ENCODE results near the gene CDH12. TPM values are rescaled to one million over a fixed set of nuclear protein-coding genes. Genes with fewer than 3 reads are reported as not detected.

Gene CDH12
- total and polyA plus RNA-seq, 9 donors = 0.71 to 4.3 (median 1.1) TPM

DNA sequence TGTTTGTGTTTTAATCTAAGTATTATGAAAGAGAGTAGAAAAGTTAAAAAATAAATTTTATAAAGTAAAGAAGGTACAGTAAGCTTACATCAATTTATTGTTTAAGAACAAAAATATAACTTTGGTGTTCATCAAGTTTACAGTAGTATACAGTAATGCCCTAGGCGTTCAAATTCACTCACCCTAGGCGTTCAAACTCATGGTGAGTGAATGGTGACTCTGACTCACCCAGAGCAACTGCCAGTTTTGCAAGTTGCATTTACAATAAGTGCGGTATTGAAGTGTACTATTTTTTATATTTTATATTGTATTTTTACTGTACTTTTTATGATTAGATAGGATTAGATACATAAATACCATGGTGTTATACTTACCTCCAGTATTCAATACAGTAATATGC, 421.3 kb downstream of the CDH12 start:
- Histone ChIP-seq H3K4me3 (ENCODE audit: low read length) (no peak overlapping the region), H3K9me3 (replicated peaks; ENCODE audit: control insufficient read depth, low read depth, low read length) (no peaks in the 10 kb centered on the region), H3K27ac (ENCODE audit: low read length) (no peak overlapping the region), H3K36me3 (ENCODE audit: control insufficient read depth, insufficient read depth, low read length) (no peaks in the 10 kb centered on the region), H3K27me3 (ENCODE audit: control insufficient read depth, insufficient read depth, low read length) (no peaks in the 10 kb centered on the region), H3K4me1 (ENCODE audit: control insufficient read depth, insufficient read depth, low read length) (no peaks in the 10 kb centered on the region)
- WGBS (ENCODE audit: insufficient coverage) = no CpG with 5 or more reads among the region's 3 CpGs
- DNase-seq = no peak

DNA sequence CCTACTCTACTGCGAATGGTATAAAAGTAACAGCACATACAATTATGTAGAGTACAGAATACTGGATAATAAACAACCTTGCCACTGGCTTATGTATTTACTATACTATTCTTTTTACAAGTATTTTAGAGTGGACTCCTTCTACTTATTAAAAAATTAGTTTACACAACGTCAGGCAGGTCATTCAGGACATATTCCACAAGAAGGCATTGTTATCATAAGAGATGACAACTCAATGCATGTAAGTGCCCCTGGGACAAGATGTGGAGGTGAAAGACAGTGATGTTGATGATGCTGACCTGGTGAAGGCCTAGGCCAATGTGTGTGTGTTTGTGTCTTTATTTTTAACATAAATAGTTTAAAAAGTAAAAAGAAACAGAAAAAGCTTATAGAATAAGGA, 421.7 kb downstream of the CDH12 start:
- WGBS (ENCODE audit: insufficient coverage) = no CpG with 5 or more reads among the region's 2 CpGs
- Histone ChIP-seq H3K9me3 (replicated peaks; ENCODE audit: control insufficient read depth, low read depth, low read length) (no peaks in the 10 kb centered on the region), H3K4me3 (ENCODE audit: low read length) (no peak overlapping the region), H3K4me1 (ENCODE audit: control insufficient read depth, insufficient read depth, low read length) (no peaks in the 10 kb centered on the region), H3K27ac (ENCODE audit: low read length) (no peak overlapping the region), H3K27me3 (ENCODE audit: control insufficient read depth, insufficient read depth, low read length) (no peaks in the 10 kb centered on the region), H3K36me3 (ENCODE audit: control insufficient read depth, insufficient read depth, low read length) (no peaks in the 10 kb centered on the region)
- DNase-seq = no peak

DNA sequence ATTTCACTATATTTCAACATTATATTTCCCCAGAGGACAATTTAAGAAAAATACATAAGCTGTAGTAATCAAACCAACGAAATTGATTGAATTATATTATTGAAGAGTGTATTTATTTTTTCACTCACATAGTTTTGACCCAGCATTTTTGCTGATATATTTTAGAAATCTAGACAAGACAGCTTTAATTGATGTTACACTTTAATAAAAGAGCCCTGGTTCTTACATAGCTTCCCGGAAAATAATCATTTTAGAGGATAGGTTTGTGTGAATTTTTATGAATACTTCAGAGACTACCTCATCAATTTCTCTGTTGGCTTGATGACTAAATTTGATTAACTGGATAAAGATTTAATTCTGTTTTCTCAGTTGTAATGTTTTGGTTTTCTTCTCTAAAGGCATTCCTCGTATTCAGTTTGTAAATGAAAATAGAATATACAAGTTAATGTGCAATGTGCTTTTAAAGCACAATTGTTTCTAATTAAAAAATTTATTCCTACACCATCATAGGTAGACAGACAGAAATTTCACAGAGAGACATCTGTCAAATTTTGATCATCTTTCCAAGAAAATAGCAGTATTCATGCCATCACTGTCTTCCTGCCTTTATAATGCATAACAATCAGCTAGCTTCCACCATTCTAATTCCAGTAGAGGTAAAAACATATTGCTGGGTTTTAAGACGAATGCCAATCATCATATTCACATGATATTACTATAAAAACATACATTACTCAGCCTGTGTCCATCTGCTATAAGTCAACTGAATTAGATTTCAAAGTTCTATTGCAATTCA, 441.4 kb downstream of the CDH12 start:
- Histone ChIP-seq H3K36me3 (ENCODE audit: control insufficient read depth, insufficient read depth, low read length) (no peaks in the 10 kb centered on the region), H3K27me3 (ENCODE audit: control insufficient read depth, insufficient read depth, low read length) (no peaks in the 10 kb centered on the region), H3K27ac (ENCODE audit: low read length) (no peak overlapping the region), H3K4me3 (ENCODE audit: low read length) (no peak overlapping the region), H3K4me1 (ENCODE audit: control insufficient read depth, insufficient read depth, low read length) (no peaks in the 10 kb centered on the region), H3K9me3 (replicated peaks; ENCODE audit: control insufficient read depth, low read depth, low read length) (no peaks in the 10 kb centered on the region)
- no peak for DNase-seq
- WGBS (ENCODE audit: insufficient coverage) = no CpG with 5 or more reads among the region's 4 CpGs

DNA sequence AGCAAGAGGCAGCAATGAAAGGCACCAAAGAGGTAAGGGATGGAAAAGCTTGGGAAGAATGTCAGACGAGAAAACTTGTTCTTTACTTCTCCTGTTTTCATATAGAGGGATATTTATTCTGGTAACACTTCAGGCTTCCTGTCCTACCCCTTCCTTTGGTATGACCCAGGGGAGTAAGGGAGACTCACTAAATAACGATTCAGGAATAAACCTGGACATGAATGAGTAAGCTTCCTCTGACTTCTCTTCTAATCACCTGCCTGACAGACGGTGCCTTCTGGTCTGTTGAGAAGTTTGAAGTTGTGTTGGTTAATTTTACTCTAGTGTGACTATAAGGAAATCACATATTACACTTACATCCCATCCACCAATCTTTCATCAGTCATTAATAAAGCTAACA, 461.2 kb downstream of the CDH12 start:
- DNase-seq = no peak
- WGBS (ENCODE audit: insufficient coverage) = no CpG with 5 or more reads among the region's 3 CpGs
- H3K9me3 ChIP-seq (replicated peaks; ENCODE audit: control insufficient read depth, low read depth, low read length) = no peaks in the 10 kb centered on the region
- H3K4me3 ChIP-seq (ENCODE audit: low read length) = no peak overlapping the region
- no peaks in the 10 kb centered on the region for H3K4me1 ChIP-seq (ENCODE audit: control insufficient read depth, insufficient read depth, low read length)
- no peaks in the 10 kb centered on the region for H3K36me3 ChIP-seq (ENCODE audit: control insufficient read depth, insufficient read depth, low read length)
- no peak overlapping the region for H3K27ac ChIP-seq (ENCODE audit: low read length)
- H3K27me3 ChIP-seq (ENCODE audit: control insufficient read depth, insufficient read depth, low read length) = no peaks in the 10 kb centered on the region

DNA sequence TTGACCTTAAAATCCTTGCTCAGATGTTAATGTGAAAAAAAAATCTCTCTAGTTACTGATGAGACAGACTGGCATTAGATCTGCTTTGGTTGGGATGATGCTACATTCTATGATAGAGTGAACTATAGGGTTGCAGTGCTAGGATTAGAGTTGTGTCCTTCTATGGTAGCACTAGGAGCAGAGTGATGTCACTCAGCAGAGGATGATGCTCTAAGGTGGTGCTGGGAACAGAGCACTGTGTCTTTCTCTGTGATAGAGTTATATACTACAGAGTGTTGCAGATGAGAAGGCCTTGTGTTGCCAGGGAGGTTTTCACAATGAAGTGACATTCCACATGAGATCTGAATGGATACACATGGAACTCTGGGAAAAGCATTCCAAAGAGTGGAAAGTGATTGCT, 462.3 kb downstream of the CDH12 start:
- no peaks in the 10 kb centered on the region for H3K9me3 ChIP-seq (replicated peaks; ENCODE audit: control insufficient read depth, low read depth, low read length)
- no peaks in the 10 kb centered on the region for H3K4me1 ChIP-seq (ENCODE audit: control insufficient read depth, insufficient read depth, low read length)
- H3K36me3 ChIP-seq (ENCODE audit: control insufficient read depth, insufficient read depth, low read length) = no peaks in the 10 kb centered on the region
- no peak for DNase-seq
- no peak overlapping the region for H3K4me3 ChIP-seq (ENCODE audit: low read length)
- no peak overlapping the region for H3K27ac ChIP-seq (ENCODE audit: low read length)
- H3K27me3 ChIP-seq (ENCODE audit: control insufficient read depth, insufficient read depth, low read length) = no peaks in the 10 kb centered on the region

DNA sequence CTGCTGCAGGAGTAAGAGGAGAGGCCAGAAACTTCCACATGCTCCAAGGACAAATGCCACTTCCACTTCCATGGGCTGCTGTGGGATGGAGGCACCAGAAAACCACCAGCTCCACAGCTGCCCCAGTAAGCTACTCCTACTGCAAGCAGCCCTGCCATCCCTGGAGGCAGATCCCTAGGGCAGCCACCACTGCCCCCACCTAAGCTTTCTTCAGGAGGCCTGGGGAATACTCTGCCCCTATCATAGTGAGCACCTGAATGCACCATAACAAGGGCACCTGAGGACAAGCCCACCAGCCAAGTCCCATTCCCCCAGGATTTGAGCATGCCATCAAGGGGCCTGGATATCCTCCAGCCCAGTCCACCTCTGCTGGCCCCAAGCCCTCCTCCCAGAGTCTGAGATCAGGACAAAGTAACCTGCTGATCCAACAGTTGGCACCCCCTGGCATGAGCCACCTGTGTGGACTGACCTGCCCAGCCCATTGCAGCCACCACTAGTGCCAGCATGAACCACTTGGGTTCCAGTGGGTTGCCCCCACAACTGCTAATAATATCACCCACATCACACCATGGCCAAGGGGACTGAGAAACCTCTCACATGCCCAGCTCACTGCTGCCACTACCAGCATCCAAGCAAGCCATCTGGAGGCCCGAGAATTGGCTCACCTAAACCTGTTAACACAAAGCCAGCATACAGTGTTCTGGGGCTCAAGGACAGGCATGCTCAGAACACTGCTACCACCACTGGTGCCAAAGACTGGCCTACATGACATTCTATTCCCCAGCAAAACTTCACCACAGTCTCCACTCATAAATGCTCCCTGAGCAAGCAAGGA, 480.1 kb downstream of the CDH12 start:
- no peak for DNase-seq
- WGBS (ENCODE audit: insufficient coverage) = 100% methylated on average over 1 of the region's 1 CpG
- Histone ChIP-seq H3K4me1 (ENCODE audit: control insufficient read depth, insufficient read depth, low read length) (no peaks in the 10 kb centered on the region), H3K27ac (ENCODE audit: low read length) (no peak overlapping the region), H3K4me3 (ENCODE audit: low read length) (no peak overlapping the region), H3K9me3 (replicated peaks; ENCODE audit: control insufficient read depth, low read depth, low read length) (peaks cover 2% of the 10 kb centered on the region), H3K36me3 (ENCODE audit: control insufficient read depth, insufficient read depth, low read length) (no peaks in the 10 kb centered on the region), H3K27me3 (ENCODE audit: control insufficient read depth, insufficient read depth, low read length) (no peaks in the 10 kb centered on the region)

DNA sequence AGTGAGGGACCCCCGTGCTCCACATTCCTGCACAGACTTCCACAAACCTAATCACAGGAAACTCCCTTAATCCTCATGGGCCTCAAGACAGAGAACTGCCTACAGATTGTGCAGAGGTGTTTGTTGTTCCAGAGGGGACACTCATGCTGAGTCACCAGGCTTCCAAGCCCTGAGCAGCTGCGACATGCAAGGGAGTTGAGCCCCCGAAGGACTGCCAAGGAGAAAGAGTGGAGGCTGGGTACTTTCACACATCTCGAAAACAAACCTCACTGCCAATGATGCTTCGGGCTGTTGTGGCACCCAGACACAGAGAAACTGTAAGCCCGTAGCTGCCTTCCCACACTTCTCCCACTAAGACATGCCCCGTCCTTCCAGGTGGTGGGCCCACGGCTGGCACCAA, 480.8 kb downstream of the CDH12 start:
- DNase-seq = no peak
- Histone ChIP-seq H3K27me3 (ENCODE audit: control insufficient read depth, insufficient read depth, low read length) (no peaks in the 10 kb centered on the region), H3K4me1 (ENCODE audit: control insufficient read depth, insufficient read depth, low read length) (no peaks in the 10 kb centered on the region), H3K36me3 (ENCODE audit: control insufficient read depth, insufficient read depth, low read length) (no peaks in the 10 kb centered on the region), H3K4me3 (ENCODE audit: low read length) (no peak overlapping the region), H3K27ac (ENCODE audit: low read length) (no peak overlapping the region), H3K9me3 (replicated peaks; ENCODE audit: control insufficient read depth, low read depth, low read length) (peaks cover 2% of the 10 kb centered on the region)
- 40% methylated on average over 1 of the region's 8 CpGs for WGBS (ENCODE audit: insufficient coverage)

DNA sequence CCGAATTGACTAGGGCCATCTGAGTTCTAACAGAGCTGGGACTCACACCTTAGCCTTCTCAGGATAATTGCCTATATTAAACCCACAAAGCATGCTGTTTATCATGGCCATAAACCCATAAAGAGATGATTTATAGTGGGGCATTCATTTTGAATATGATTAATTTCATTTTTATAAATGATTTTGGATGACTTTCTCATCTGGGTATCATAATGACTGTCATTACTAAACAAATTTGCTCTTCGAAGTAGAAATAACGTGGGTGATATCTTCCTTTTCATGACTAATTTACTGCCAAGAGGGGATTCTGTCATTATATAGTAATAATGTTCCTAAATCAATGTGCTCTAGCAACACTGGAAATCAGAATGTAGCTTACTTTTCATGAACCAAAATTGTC, 498.2 kb downstream of the CDH12 start:
- Histone ChIP-seq H3K27ac (ENCODE audit: low read length) (no peak overlapping the region), H3K36me3 (ENCODE audit: control insufficient read depth, insufficient read depth, low read length) (no peaks in the 10 kb centered on the region), H3K4me3 (ENCODE audit: low read length) (no peak overlapping the region), H3K27me3 (ENCODE audit: control insufficient read depth, insufficient read depth, low read length) (no peaks in the 10 kb centered on the region), H3K9me3 (replicated peaks; ENCODE audit: control insufficient read depth, low read depth, low read length) (no peaks in the 10 kb centered on the region), H3K4me1 (ENCODE audit: control insufficient read depth, insufficient read depth, low read length) (no peaks in the 10 kb centered on the region)
- no peak for DNase-seq
- WGBS (ENCODE audit: insufficient coverage) = no CpG with 5 or more reads among the region's 3 CpGs

DNA sequence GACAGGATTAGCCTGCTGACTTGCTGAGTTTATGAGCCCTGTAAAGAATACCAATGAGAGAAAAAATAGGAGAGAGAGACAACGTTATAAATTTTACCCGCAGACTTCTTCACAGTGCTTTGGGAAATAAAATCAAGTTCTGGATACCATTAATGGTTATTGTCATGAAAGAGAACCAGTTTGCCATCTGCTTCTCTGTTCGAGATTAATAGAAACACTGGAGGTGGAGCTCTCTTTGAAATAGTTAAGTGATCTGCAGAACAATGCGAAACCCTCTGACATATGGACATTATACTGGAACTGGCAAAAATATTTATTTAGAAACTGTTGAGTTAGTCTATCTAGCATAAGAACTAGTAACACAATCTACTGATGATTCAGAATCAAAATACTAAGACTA, 500.7 kb downstream of the CDH12 start:
- no peaks in the 10 kb centered on the region for H3K9me3 ChIP-seq (replicated peaks; ENCODE audit: control insufficient read depth, low read depth, low read length)
- no peaks in the 10 kb centered on the region for H3K4me1 ChIP-seq (ENCODE audit: control insufficient read depth, insufficient read depth, low read length)
- DNase-seq = no peak
- 60% methylated on average over 1 of the region's 4 CpGs for WGBS (ENCODE audit: insufficient coverage)
- H3K36me3 ChIP-seq (ENCODE audit: control insufficient read depth, insufficient read depth, low read length) = no peaks in the 10 kb centered on the region
- H3K27me3 ChIP-seq (ENCODE audit: control insufficient read depth, insufficient read depth, low read length) = no peaks in the 10 kb centered on the region
- no peak overlapping the region for H3K27ac ChIP-seq (ENCODE audit: low read length)
- H3K4me3 ChIP-seq (ENCODE audit: low read length) = no peak overlapping the region

DNA sequence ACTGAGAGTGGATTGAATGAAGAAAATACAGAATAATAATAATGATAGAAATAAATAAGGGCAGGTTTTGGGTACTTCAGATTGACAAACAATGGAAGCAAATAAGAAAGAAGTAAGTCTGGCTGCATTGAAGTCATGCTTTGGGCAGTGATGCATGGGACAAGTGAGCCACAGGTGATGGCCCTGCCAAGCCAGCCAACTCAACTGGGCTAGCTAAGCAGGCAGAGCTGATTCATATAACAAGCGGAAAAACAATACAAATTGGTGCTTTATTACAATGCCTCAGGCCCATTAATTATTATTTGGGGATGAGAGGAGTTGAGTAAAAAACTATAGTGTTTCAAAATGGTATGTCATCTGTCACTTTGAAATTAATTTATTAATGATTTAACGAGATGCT, 502.0 kb downstream of the CDH12 start:
- Histone ChIP-seq H3K4me1 (ENCODE audit: control insufficient read depth, insufficient read depth, low read length) (no peaks in the 10 kb centered on the region), H3K27me3 (ENCODE audit: control insufficient read depth, insufficient read depth, low read length) (no peaks in the 10 kb centered on the region), H3K9me3 (replicated peaks; ENCODE audit: control insufficient read depth, low read depth, low read length) (no peaks in the 10 kb centered on the region), H3K27ac (ENCODE audit: low read length) (no peak overlapping the region), H3K4me3 (ENCODE audit: low read length) (no peak overlapping the region), H3K36me3 (ENCODE audit: control insufficient read depth, insufficient read depth, low read length) (no peaks in the 10 kb centered on the region)
- no CpG with 5 or more reads among the region's 2 CpGs for WGBS (ENCODE audit: insufficient coverage)
- no peak for DNase-seq
